GM06990 (cell line): ENCODE measurements around the gene CRADD.
A peak's percentile ranks its signal among the peaks of the same experiment; 100 is the strongest.

Experiments used
- DNase-seq: peaks from one replicate; pipeline ENCODE4 v3.0.0-alpha.2; 2011; ENCODE audit not compliant: insufficient read length; ENCODE audit errors: extremely low read depth
- H3K27me3 ChIP-seq: replicated peaks from 2 replicates; pipeline ENCODE4 v1.6.0; 2011; ENCODE audit warnings: low read length; ENCODE audit not compliant: control insufficient read depth, insufficient read depth
- H3K36me3 ChIP-seq: 2 replicates; pipeline ENCODE4 v1.5.1; 2011; ENCODE audit warnings: low read length; ENCODE audit not compliant: control insufficient read depth, insufficient read depth
- H3K4me3 ChIP-seq: replicated peaks from 2 replicates; pipeline ENCODE4 v1.5.1; 2011; ENCODE audit warnings: low read depth, mild to moderate bottlenecking, control low read depth, low read length
- CTCF ChIP-seq: IDR thresholded peaks from 2 replicates; pipeline ENCODE4 v1.5.1; 2011; ENCODE audit warnings: low read length, control low read depth, mild to moderate bottlenecking, inconsistent platforms; ENCODE audit not compliant: insufficient read depth, poor library complexity, severe bottlenecking

The CRADD gene

GRCh38 chr12:93851257-93851671 lies 174.1 kb downstream of the CRADD start:
- no peaks in the 10 kb centered on the region for H3K36me3 ChIP-seq
- DNase-seq, result peak; percentile 4
- H3K4me3 ChIP-seq, result no peak overlapping the region
- no peak for TF ChIP-seq CTCF
- H3K27me3 ChIP-seq, result no peaks in the 10 kb centered on the region

- Histone ChIP-seq H3K27me3 (no peaks in the 10 kb centered on the region; the same call in 1 of the 2 replicates), H3K4me3 (no peak overlapping the region), H3K36me3 (no peaks in the 10 kb centered on the region)
- DNase-seq, result no peak
- TF ChIP-seq CTCF, result no peak
Observed at GRCh38 chr12:93852173-93852591, 175.0 kb downstream of the CRADD start.

DNA sequence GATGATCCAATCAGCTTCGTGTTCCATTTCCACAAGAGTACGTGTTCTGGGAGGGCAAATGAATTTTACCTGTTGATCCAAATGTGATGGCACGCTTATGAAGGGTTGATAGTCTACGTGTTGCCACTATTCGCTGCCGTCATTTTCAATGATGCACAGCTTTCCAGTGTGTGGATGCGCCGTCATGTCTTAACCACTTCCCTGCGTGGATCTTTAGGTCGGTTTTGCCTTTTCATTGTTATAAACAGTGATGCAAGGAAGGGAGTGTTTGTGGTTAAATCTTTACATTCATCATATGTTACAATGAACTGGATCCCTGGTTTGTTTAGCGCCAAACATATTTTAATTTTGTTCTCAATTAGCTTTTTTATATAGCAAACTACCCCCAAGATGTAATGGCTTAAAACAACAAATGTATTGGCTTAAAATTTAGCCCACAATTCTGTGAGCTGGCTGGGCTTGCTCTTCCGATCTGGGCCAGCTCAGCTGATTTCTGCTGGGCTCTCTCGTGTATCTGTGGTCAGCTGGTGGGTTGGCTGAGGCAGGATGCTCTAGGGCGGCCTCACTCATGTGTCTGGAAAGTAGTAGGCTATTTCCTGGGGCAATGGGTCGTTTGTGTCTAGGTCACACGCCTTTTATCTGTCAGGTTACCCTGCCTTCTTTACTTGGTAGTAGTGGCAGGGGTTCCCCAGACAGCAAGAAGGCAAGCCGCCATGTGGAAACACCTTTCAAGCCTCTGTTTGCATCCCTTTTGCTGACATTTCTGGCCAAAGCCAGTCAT lies 176.7 kb downstream of the CRADD start:
- Histone ChIP-seq H3K27me3 (no peaks in the 10 kb centered on the region; the same call in 1 of the 2 replicates), H3K4me3 (no peak overlapping the region), H3K36me3 (no peaks in the 10 kb centered on the region)
- no peak for TF ChIP-seq CTCF
- no peak for DNase-seq

- Histone ChIP-seq H3K4me3 (no peak overlapping the region), H3K27me3 (no peaks in the 10 kb centered on the region; the same call in 1 of the 2 replicates), H3K36me3 (no peaks in the 10 kb centered on the region)
- DNase-seq, result no peak
- TF ChIP-seq CTCF, result no peak
Observed at GRCh38 chr12:93855261-93855660, 178.1 kb downstream of the CRADD start.

DNA sequence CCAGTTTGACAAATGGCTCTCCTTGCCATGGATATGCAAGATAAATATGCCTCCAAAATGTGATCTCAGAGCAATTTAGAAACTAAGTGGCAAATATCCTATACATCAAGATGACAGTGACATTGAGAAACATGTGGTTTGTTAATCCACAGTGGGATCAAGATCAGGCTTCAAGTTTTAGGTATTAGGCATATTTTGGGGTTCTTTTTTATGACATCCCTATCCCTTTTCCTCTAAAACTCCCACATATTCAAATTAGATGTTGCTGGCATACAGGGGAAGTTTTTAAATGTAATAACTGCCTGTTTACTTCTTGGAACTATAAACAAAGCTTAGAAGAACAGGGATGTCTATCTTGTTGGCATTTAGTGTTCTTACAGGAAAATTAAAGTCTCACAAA lies 179.4 kb downstream of the CRADD start:
- Histone ChIP-seq H3K27me3 (no peaks in the 10 kb centered on the region; the same call in 1 of the 2 replicates), H3K4me3 (no peak overlapping the region)
- no peak for TF ChIP-seq CTCF

More for the DNA sequence above, 179.4 kb downstream of the CRADD start:
- DNase-seq, result no peak
- H3K36me3 ChIP-seq, result no peaks in the 10 kb centered on the region
